Activated CD8-positive, alpha-beta T cell treated with anti-CD3 and anti-CD28 coated beads for 36 hours (primary cell): ENCODE data around the gene NAE1. TPM values are rescaled to one million over a fixed set of nuclear protein-coding genes. Genes with fewer than 3 reads are reported as not detected.

Experiments
- ATAC-seq: fragments of 200-7000 bp; cut with Tn5 transposase; one replicate; pipeline ENCODE4 v1.10.0; 2021; ENCODE audit warnings: mild to moderate bottlenecking, moderate library complexity
- CTCF ChIA-PET: fragments of 350-600 bp; sonication (Branson Sonifier 250); formaldehyde crosslinking; loops from one replicate; lab custom pipeline; 2021; ENCODE audit warnings: antibody characterized with exemption; lab: Charles Lee
- POLR2A ChIA-PET: fragments of 350-600 bp; sonication (Branson Sonifier 250); formaldehyde crosslinking; loops from one replicate; lab custom pipeline; 2021; ENCODE audit warnings: antibody characterized with exemption; lab: Charles Lee
- DNase-seq: peaks from one replicate; pipeline ENCODE4 v3.0.0-alpha.2; 2020
- H3K27ac Mint-ChIP-seq: one replicate; pipeline ENCODE4 v1.8.0; 2021; ENCODE audit warnings: mild to moderate bottlenecking, mixed read lengths
- H3K27me3 Mint-ChIP-seq: one replicate; pipeline ENCODE4 v1.8.0; 2021; ENCODE audit warnings: mixed read lengths
- H3K36me3 Mint-ChIP-seq: one replicate; pipeline ENCODE4 v1.8.0; 2021; ENCODE audit warnings: low read depth, mixed read lengths
- H3K4me1 Mint-ChIP-seq: one replicate; pipeline ENCODE4 v1.8.0; 2021; ENCODE audit warnings: low read depth, mixed read lengths
- H3K4me3 Mint-ChIP-seq: one replicate; pipeline ENCODE4 v1.8.0; 2021; ENCODE audit warnings: mild to moderate bottlenecking, moderate library complexity, mixed read lengths
- H3K9me3 Mint-ChIP-seq: one replicate; pipeline ENCODE4 v1.8.0; 2021; ENCODE audit warnings: mixed read lengths
- CTCF ChIP-seq: fragments of 200-600 bp; IDR thresholded peaks from one replicate; pipeline ENCODE4 v1.8.0; 2022; ENCODE audit warnings: antibody characterized with exemption, mild to moderate bottlenecking
- intact Hi-C: fragments of 100-400 bp; cut with micrococcal nuclease; formaldehyde crosslinking; loops from one replicate; pipeline ENCODE4 v1.10.0; 2022
- total RNA-seq, 2 experiments: library from RNA; stranded (reverse); gene quantifications; one replicate each; pipeline ENCODE4 v1.2.3, GENCODE V29; 2021

Gene NAE1
- total RNA-seq, 2 experiments from 2014 or later = 115 to 123 TPM

DNA sequence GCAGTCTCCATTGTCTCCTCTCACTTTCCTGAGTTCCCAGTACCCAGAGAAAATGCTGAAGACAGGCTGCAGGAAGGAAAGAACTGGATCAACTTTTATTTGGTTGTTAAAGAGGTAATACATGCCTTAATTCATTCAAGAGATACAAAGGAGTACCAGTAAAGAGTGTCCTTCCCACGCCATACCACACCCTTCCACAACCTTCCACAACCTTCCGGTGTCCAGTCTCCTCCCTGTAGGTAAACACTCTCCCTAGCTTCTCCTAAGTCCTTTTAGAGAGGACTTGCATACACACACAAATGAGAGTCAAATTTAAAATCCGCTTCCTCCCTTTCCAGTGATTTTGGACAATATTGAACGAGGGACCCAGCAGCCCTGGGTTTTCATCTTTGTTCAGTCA lies 10.6 kb upstream of the NAE1 start:
- intact Hi-C loops = no loop called here
- TF ChIP-seq CTCF = no peak
- POLR2A ChIA-PET = interaction anchor here (0.7 to 1.1 kb wide), 2 partner anchors 10 to 12 kb away, joined by 3 to 4 read pairs; no protein-coding TSS in a partner anchor
- DNase-seq (no peak), ATAC-seq (no peak)
- H3K4me1 Mint-ChIP-seq = peaks cover 2% of the 10 kb centered on the region
- no peaks in the 10 kb centered on the region for H3K9me3 Mint-ChIP-seq
- CTCF ChIA-PET = interaction anchor here (1.2 to 9.2 kb wide), 4 partner anchors 12 to 31 kb away, joined by 3 to 71 read pairs (median 10); partner anchors contain the start of gene NAE1
- peaks cover 43% of the 10 kb centered on the region for H3K27me3 Mint-ChIP-seq
- no peak overlapping the region for H3K27ac Mint-ChIP-seq
- H3K36me3 Mint-ChIP-seq = no peaks in the 10 kb centered on the region
- no peak overlapping the region for H3K4me3 Mint-ChIP-seq

DNA sequence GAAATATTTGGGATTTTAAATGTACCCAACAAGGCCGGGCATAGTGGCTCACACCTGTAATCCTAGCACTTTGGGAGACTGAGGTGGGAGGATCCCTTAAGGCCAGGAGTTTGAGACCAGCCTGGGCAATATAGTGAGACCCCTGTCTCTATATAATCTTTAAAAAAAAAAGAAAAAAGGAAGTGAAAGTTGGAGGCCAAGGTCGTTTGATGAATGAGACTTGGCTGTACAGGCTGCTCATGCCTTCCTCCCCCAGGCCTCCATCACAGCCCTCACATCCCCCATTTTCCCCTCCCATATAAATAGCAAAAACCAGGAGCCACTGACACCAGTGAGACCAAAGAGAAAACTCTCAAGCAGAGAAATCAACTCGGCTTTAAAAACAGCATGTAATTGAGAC lies 10.1 kb upstream of the NAE1 start:
- peaks cover 39% of the 10 kb centered on the region for H3K27me3 Mint-ChIP-seq
- no peak overlapping the region for H3K4me3 Mint-ChIP-seq
- DNase-seq (no peak), ATAC-seq (no peak)
- H3K4me1 Mint-ChIP-seq = peaks cover 2% of the 10 kb centered on the region
- no peaks in the 10 kb centered on the region for H3K9me3 Mint-ChIP-seq
- no peaks in the 10 kb centered on the region for H3K36me3 Mint-ChIP-seq
- ChIA-PET CTCF (interaction anchor here (9.2 kb wide), 1 partner anchor 11 kb away, joined by 71 read pairs; the partner anchor contains the start of gene NAE1), POLR2A (no interaction called here)
- no peak overlapping the region for H3K27ac Mint-ChIP-seq
- TF ChIP-seq CTCF = no peak
- intact Hi-C loops = no loop called here

GRCh38 chr16:66834746-66835145 lies 4.0 kb upstream of the NAE1 start:
- intact Hi-C loops = loop anchor here (5.0 kb wide), 1 partner anchor 33 kb away; no protein-coding TSS in a partner anchor
- POLR2A ChIA-PET = interaction anchor here (1.6 kb wide), 1 partner anchor 9 kb away, joined by 5 read pairs; the partner anchor contains the start of gene CA7
- no peak overlapping the region for H3K4me3 Mint-ChIP-seq
- no peaks in the 10 kb centered on the region for H3K36me3 Mint-ChIP-seq
- H3K27me3 Mint-ChIP-seq = peaks cover 9% of the 10 kb centered on the region
- peaks cover 5% of the 10 kb centered on the region for H3K4me1 Mint-ChIP-seq
- H3K27ac Mint-ChIP-seq = no peak overlapping the region
- DNase-seq (no peak), ATAC-seq (no peak)
- TF ChIP-seq CTCF = no peak
- H3K9me3 Mint-ChIP-seq = no peaks in the 10 kb centered on the region
- CTCF ChIA-PET = interaction anchor here (1.0 to 1.8 kb wide), 3 partner anchors 34 to 83 kb away, joined by 4 to 8 read pairs (median 6); partner anchors contain the start of gene DYNC1LI2

GRCh38 chr16:66832661-66833305 lies 2.0 kb upstream of the NAE1 start:
- ATAC-seq (no peak), DNase-seq (no peak)
- Mint-ChIP-seq H3K36me3 (peaks cover 12% of the 10 kb centered on the region), H3K4me3 (no peak overlapping the region), H3K27me3 (peaks cover 1% of the 10 kb centered on the region), H3K9me3 (no peaks in the 10 kb centered on the region), H3K27ac (no peak overlapping the region), H3K4me1 (peaks cover 22% of the 10 kb centered on the region)
- ChIA-PET POLR2A (no interaction called here), CTCF (interaction anchor here (1.1 to 11.8 kb wide), 8 partner anchors 8 to 41 kb away, joined by 3 to 214 read pairs (median 3); no protein-coding TSS in a partner anchor)
- no peak for TF ChIP-seq CTCF
- intact Hi-C loops = loop anchor here (5.0 kb wide), 1 partner anchor 35 kb away; no protein-coding TSS in a partner anchor

DNA sequence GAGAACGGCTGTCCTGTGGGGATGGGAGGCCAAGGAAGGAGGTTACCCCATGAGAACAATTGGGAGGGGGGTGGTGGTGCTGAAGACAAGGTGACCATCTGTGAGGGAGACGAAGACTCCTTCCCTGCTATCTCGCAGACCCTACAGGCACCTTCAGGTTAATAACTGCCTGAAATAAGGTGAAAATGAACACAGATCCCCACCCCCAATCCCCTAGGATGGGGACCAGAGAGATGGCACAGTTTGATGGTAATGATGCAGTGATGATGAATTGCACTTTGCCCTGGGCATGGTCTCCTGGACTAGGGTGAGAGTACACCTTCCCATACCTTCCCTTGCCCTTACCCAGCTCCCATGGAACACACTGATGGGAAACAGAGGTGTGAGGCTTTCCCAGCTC lies 1.4 kb upstream of the NAE1 start:
- Mint-ChIP-seq H3K36me3 (peaks cover 15% of the 10 kb centered on the region), H3K9me3 (no peaks in the 10 kb centered on the region), H3K4me1 (peaks cover 25% of the 10 kb centered on the region), H3K4me3 (no peak overlapping the region), H3K27ac (no peak overlapping the region), H3K27me3 (peaks cover 1% of the 10 kb centered on the region)
- no peak for TF ChIP-seq CTCF
- DNase-seq = no peak
- intact Hi-C loops = loop anchor here (5.0 kb wide), 1 partner anchor 35 kb away; no protein-coding TSS in a partner anchor
- POLR2A ChIA-PET = interaction anchor here (1.2 kb wide), 1 partner anchor 28 kb away, joined by 3 read pairs; no protein-coding TSS in a partner anchor
- CTCF ChIA-PET = interaction anchor here (0.9 to 11.8 kb wide), 8 partner anchors 12 to 135 kb away, joined by 3 to 214 read pairs (median 18); partner anchors contain the start of gene CMTM4
- ATAC-seq = no peak
